HCT116 (cell line): ENCODE data around the gene OR2T29. TPM values are rescaled to one million over a fixed set of nuclear protein-coding genes. Genes with fewer than 3 reads are reported as not detected.
"Not testable (repeated sequence)": the region's sequence is repeated elsewhere in the genome, so short reads cannot be mapped to it uniquely, and the experiment has no call there.

ENCODE experiments used
- ATAC-seq: fragments of 200-7000 bp; cut with Tn5 transposase; 2 replicates; pipeline ENCODE4 v1.9.1; 2020; ENCODE audit warnings: mild to moderate bottlenecking, moderate library complexity
- BruUV-seq: library from RNA; stranded (reverse); fragments of 400-500 nt; replicated peaks from 2 replicates; lab custom pipeline; 2021; lab: Mats Ljungman, UMichigan
- CTCF ChIA-PET: fragments of 300-600 bp; sonication (Branson Sonifier 250); formaldehyde crosslinking; loops from one replicate; lab custom pipeline; 2021; ENCODE audit warnings: antibody characterized with exemption; lab: Charles Lee
- POLR2A ChIA-PET: fragments of 300-600, 350-600 bp; sonication (Branson Sonifier 250); formaldehyde crosslinking; loops from one replicate; lab custom pipeline; 2021; ENCODE audit warnings: antibody characterized with exemption; lab: Charles Lee
- RAD21 ChIA-PET, 2 experiments: fragments of 300-600 bp; sonication (Branson Sonifier 250); formaldehyde crosslinking; loops; one replicate each; lab custom pipeline; 2023; ENCODE audit warnings: low total read pairs in 2 of 2; ENCODE audit not compliant: uncharacterized antibody in 2 of 2, unreplicated experiment in 2 of 2, low non-redundant PET in 1 of 2; lab: Charles Lee
- DNase-seq: peaks from one replicate; pipeline ENCODE4 v3.0.0-alpha.2; 2010; ENCODE audit warnings: low read depth, low spot score
- H2AFZ ChIP-seq: fragments of 200-600 bp; shearing (Covaris generic), sonication (generic); 2 replicates; pipeline ENCODE4 v1.6.1; 2017; ENCODE audit warnings: low read depth, mixed run types, mixed read lengths, antibody characterized with exemption, low read length; ENCODE audit not compliant: poor library complexity, severe bottlenecking
- H3K27ac ChIP-seq: 2 replicates; pipeline ENCODE4 v1.5.1; 2012; ENCODE audit warnings: low read depth, low read length
- H3K27me3 ChIP-seq: fragments of 200-600 bp; sonication (generic); 2 replicates; pipeline ENCODE4 v1.6.1; 2016; ENCODE audit warnings: mixed run types, low read length, mixed read lengths; ENCODE audit not compliant: insufficient read depth
- H3K36me3 ChIP-seq, 2 experiments: fragments of 200-500 bp in 1 of 2; fragments of 200-600 bp in 1 of 2; sonication (Bioruptor generic) in 1 of 2; sonication (generic) in 1 of 2; 2 replicates each; pipeline versions ENCODE4 v1.5.1 to v1.6.1; 2014 to 2016; ENCODE audit warnings: low read length in 2 of 2, inconsistent platforms in 1 of 2, mixed read lengths in 1 of 2, mixed run types in 1 of 2; ENCODE audit not compliant: insufficient read depth in 2 of 2, control insufficient read depth in 1 of 2
- H3K4me1 ChIP-seq, 2 experiments: fragments of 200-600 bp in 1 of 2; sonication (generic) in 1 of 2; 2 replicates each; pipeline versions ENCODE4 v1.5.1 to v1.6.1; 2012 to 2017; ENCODE audit warnings: low read length in 2 of 2, inconsistent platforms in 1 of 2, mild to moderate bottlenecking in 1 of 2, mixed read lengths in 1 of 2, mixed run types in 1 of 2, moderate library complexity in 1 of 2; ENCODE audit not compliant: insufficient read depth in 2 of 2, control insufficient read depth in 1 of 2
- H3K4me2 ChIP-seq: fragments of 200-600 bp; sonication (generic); 2 replicates; pipeline ENCODE4 v1.6.1; 2017; ENCODE audit warnings: mixed run types, low read length, mixed read lengths
- H3K4me3 ChIP-seq, 2 experiments: fragments of 200-600 bp in 1 of 2; sonication (generic) in 1 of 2; replicated peaks in 1 of 2; 2 replicates each; pipeline ENCODE4 v1.5.1; 2011 to 2016; ENCODE audit warnings: low read length in 2 of 2, control low read depth in 1 of 2, low read depth in 1 of 2, mild to moderate bottlenecking in 1 of 2, mixed read lengths in 1 of 2, mixed run types in 1 of 2
- H3K79me2 ChIP-seq: fragments of 200-600 bp; sonication (generic); 2 replicates; pipeline ENCODE4 v1.6.1; 2017; ENCODE audit warnings: mild to moderate bottlenecking, mixed run types, low read length, moderate library complexity, mixed read lengths; ENCODE audit not compliant: insufficient read depth
- H3K9ac ChIP-seq: fragments of 200-600 bp; sonication (generic); 2 replicates; pipeline ENCODE4 v1.6.1; 2016; ENCODE audit warnings: low read length, mixed read lengths
- H3K9me2 ChIP-seq: fragments of 200-600 bp; sonication (generic), shearing (Covaris generic); 2 replicates; pipeline ENCODE4 v1.6.1; 2017; ENCODE audit warnings: mixed run types, mild to moderate bottlenecking, moderate library complexity; ENCODE audit not compliant: insufficient read depth
- H3K9me3 ChIP-seq, 2 experiments: fragments of 200-500 bp in 1 of 2; fragments of 200-600 bp in 1 of 2; sonication (Bioruptor generic) in 1 of 2; sonication (generic) in 1 of 2; 2 replicates each; pipeline ENCODE4 v1.6.1; 2014 to 2017; ENCODE audit warnings: low read length in 2 of 2, mixed read lengths in 2 of 2, inconsistent platforms in 1 of 2, low read depth in 1 of 2, mild to moderate bottlenecking in 1 of 2, mixed run types in 1 of 2, moderate library complexity in 1 of 2; ENCODE audit not compliant: control insufficient read depth in 1 of 2, insufficient read depth in 1 of 2
- H4K20me1 ChIP-seq: fragments of 200-600 bp; sonication (generic), shearing (Covaris generic); 2 replicates; pipeline ENCODE4 v1.6.1; 2017; ENCODE audit warnings: mixed run types, mild to moderate bottlenecking, moderate library complexity; ENCODE audit not compliant: insufficient read depth
- CBX3 ChIP-seq: IDR thresholded peaks from 2 replicates; pipeline ENCODE4 v1.6.1; 2012; ENCODE audit warnings: low read depth
- EGR1 ChIP-seq: IDR thresholded peaks from 2 replicates; pipeline ENCODE4 v1.6.1; 2012; ENCODE audit warnings: low read depth
- ELF1 ChIP-seq: IDR thresholded peaks from 2 replicates; pipeline ENCODE4 v1.6.1; 2012; ENCODE audit warnings: low read depth, borderline replicate concordance
- EZH2phosphoT487 ChIP-seq: fragments of 200-600 bp; IDR thresholded peaks from 2 replicates; pipeline ENCODE4 v1.6.1; 2018; ENCODE audit warnings: antibody characterized with exemption, borderline replicate concordance
- JUND ChIP-seq: IDR thresholded peaks from 2 replicates; pipeline ENCODE4 v1.6.1; 2012
- POLR2A ChIP-seq: IDR thresholded peaks from 2 replicates; pipeline ENCODE4 v1.7.0; 2011; ENCODE audit warnings: borderline replicate concordance; ENCODE audit not compliant: insufficient read depth, insufficient read length; ENCODE audit errors: extremely low read depth
- POLR2AphosphoS5 ChIP-seq: IDR thresholded peaks from 2 replicates; pipeline ENCODE4 v1.6.1; 2011; ENCODE audit warnings: mild to moderate bottlenecking, low read depth, low read length, moderate library complexity
- RAD21 ChIP-seq: IDR thresholded peaks from 2 replicates; pipeline ENCODE4 v1.6.1; 2012; ENCODE audit warnings: low read depth, mild to moderate bottlenecking
- SIN3A ChIP-seq: IDR thresholded peaks from 2 replicates; pipeline ENCODE4 v1.6.1; 2012; ENCODE audit warnings: low read depth
- SP1 ChIP-seq: IDR thresholded peaks from 2 replicates; pipeline ENCODE4 v1.6.1; 2012; ENCODE audit warnings: low read depth
- SRF ChIP-seq: IDR thresholded peaks from 2 replicates; pipeline ENCODE4 v1.6.1; 2012; ENCODE audit warnings: low read depth
- TCF7L2 ChIP-seq: IDR thresholded peaks from 2 replicates; pipeline ENCODE4 v1.7.0; 2011; ENCODE audit warnings: borderline replicate concordance, inconsistent platforms; ENCODE audit not compliant: insufficient read depth, insufficient read length; ENCODE audit errors: extremely low read depth
- ZNF274 ChIP-seq: fragments of 200-500 bp; sonication (Bioruptor generic); IDR thresholded peaks from 2 replicates; pipeline ENCODE4 v1.6.1; 2014; ENCODE audit warnings: mild to moderate bottlenecking, low read depth, low read length, inconsistent platforms
- intact Hi-C: fragments of 100-400 bp; cut with micrococcal nuclease; formaldehyde crosslinking; loops from 2 replicates; pipeline ENCODE4 v1.10.0; 2022
- total RNA-seq: library from RNA; stranded (reverse); gene quantifications from one replicate; pipeline ENCODE4 v1.2.1, GENCODE V29; 2021; ENCODE audit not compliant: unreplicated experiment
- TF ChIP-seq, protein P1 (sequence below): IDR thresholded peaks from 2 replicates; pipeline ENCODE4 v1.6.1; 2012; ENCODE audit warnings: low read depth
- TF ChIP-seq, protein P2 (sequence below): IDR thresholded peaks from 2 replicates; pipeline ENCODE4 v1.6.1; 2011; ENCODE audit warnings: mild to moderate bottlenecking, low read length, moderate library complexity; ENCODE audit not compliant: insufficient replicate concordance; ENCODE audit errors: extremely low read depth

Gene OR2T29
- total RNA-seq, 1 experiment from 2014 or later = not detected

- H3K27ac ChIP-seq, BruUV-seq, H3K9ac ChIP-seq, H3K4me3 ChIP-seq, H3K4me1 ChIP-seq, H3K9me2 ChIP-seq, H3K36me3 ChIP-seq, DNase-seq, H3K4me2 ChIP-seq, H3K9me3 ChIP-seq, POLR2A ChIA-PET, intact Hi-C loops, H3K79me2 ChIP-seq, H3K27me3 ChIP-seq, H2AFZ ChIP-seq, RAD21 ChIA-PET, ATAC-seq, CTCF ChIA-PET, H4K20me1 ChIP-seq: not testable (repeated sequence)
Measured at GRCh38 chr1:248537449-248537848, 25.1 kb downstream of the OR2T29 start.

DNA sequence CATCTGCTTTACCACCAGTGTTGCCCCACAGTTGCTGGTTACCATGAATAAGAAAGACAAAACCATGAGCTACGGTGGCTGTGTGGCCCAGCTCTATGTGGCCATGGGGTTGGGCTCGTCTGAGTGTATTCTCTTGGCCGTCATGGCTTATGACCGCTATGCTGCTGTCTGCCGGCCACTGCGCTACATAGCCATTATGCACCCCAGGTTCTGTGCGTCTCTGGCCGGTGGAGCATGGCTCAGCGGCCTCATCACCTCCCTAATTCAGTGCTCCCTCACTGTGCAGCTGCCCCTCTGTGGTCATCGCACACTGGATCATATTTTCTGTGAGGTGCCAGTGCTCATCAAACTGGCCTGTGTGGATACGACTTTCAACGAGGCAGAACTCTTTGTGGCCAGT lies 40.7 kb downstream of the OR2T29 start:
- H3K9ac ChIP-seq = no peak overlapping the region
- H3K27ac ChIP-seq = no peak overlapping the region
- H3K79me2 ChIP-seq = no peaks in the 10 kb centered on the region
- intact Hi-C loops = no loop called here
- H3K4me1 ChIP-seq = no peaks in the 10 kb centered on the region
- no peak for DNase-seq
- no peak overlapping the region for H2AFZ ChIP-seq
- no peak for ATAC-seq
- H3K36me3 ChIP-seq = no peaks in the 10 kb centered on the region
- TF ChIP-seq TCF7L2 = no peak
- TF ChIP-seq ELF1 = no peak
- TF ChIP-seq RAD21 = no peak
- no peak for TF ChIP-seq SRF
- TF ChIP-seq, protein P1, sequence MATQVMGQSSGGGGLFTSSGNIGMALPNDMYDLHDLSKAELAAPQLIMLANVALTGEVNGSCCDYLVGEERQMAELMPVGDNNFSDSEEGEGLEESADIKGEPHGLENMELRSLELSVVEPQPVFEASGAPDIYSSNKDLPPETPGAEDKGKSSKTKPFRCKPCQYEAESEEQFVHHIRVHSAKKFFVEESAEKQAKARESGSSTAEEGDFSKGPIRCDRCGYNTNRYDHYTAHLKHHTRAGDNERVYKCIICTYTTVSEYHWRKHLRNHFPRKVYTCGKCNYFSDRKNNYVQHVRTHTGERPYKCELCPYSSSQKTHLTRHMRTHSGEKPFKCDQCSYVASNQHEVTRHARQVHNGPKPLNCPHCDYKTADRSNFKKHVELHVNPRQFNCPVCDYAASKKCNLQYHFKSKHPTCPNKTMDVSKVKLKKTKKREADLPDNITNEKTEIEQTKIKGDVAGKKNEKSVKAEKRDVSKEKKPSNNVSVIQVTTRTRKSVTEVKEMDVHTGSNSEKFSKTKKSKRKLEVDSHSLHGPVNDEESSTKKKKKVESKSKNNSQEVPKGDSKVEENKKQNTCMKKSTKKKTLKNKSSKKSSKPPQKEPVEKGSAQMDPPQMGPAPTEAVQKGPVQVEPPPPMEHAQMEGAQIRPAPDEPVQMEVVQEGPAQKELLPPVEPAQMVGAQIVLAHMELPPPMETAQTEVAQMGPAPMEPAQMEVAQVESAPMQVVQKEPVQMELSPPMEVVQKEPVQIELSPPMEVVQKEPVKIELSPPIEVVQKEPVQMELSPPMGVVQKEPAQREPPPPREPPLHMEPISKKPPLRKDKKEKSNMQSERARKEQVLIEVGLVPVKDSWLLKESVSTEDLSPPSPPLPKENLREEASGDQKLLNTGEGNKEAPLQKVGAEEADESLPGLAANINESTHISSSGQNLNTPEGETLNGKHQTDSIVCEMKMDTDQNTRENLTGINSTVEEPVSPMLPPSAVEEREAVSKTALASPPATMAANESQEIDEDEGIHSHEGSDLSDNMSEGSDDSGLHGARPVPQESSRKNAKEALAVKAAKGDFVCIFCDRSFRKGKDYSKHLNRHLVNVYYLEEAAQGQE = no peak
- TF ChIP-seq ZNF274 = no peak
- TF ChIP-seq, protein P2, sequence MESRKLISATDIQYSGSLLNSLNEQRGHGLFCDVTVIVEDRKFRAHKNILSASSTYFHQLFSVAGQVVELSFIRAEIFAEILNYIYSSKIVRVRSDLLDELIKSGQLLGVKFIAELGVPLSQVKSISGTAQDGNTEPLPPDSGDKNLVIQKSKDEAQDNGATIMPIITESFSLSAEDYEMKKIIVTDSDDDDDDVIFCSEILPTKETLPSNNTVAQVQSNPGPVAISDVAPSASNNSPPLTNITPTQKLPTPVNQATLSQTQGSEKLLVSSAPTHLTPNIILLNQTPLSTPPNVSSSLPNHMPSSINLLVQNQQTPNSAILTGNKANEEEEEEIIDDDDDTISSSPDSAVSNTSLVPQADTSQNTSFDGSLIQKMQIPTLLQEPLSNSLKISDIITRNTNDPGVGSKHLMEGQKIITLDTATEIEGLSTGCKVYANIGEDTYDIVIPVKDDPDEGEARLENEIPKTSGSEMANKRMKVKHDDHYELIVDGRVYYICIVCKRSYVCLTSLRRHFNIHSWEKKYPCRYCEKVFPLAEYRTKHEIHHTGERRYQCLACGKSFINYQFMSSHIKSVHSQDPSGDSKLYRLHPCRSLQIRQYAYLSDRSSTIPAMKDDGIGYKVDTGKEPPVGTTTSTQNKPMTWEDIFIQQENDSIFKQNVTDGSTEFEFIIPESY = no peak
- no peak for TF ChIP-seq SP1
- no peak for TF ChIP-seq POLR2A
- no peak for TF ChIP-seq SIN3A
- no peak for TF ChIP-seq EGR1
- TF ChIP-seq POLR2AphosphoS5 = no peak
- TF ChIP-seq EZH2phosphoT487 = no peak
- TF ChIP-seq JUND = no peak
- no peak for TF ChIP-seq CBX3
- no peak overlapping the region for H3K4me3 ChIP-seq
- H3K27me3 ChIP-seq = no peaks in the 10 kb centered on the region
- H3K4me2 ChIP-seq = no peak overlapping the region
- no peaks in the 10 kb centered on the region; a peak in 2 of 4 replicates for H3K9me3 ChIP-seq
- ChIA-PET POLR2A (no interaction called here), CTCF (no interaction called here), RAD21 (no interaction called here)
- BruUV-seq = no TSS peak
- no peaks in the 10 kb centered on the region for H3K9me2 ChIP-seq
- H4K20me1 ChIP-seq = no peaks in the 10 kb centered on the region
